Activated CD4-positive, alpha-beta T cell treated with anti-CD3 and anti-CD28 coated beads for 24 hours (primary cell): ENCODE measurements around the gene IFTAP.
"Not testable (repeated sequence)": the region's sequence is repeated elsewhere in the genome, so short reads cannot be mapped to it uniquely, and the experiment has no call there.

ENCODE experiments used
- DNase-seq, 2 donors: peaks; one replicate each; pipeline ENCODE4 v3.0.0-alpha.2; 2020; ENCODE audit warnings: low read depth in 2 of 2

Gene IFTAP

GRCh38 chr11:36638556-36638955 lies 44.3 kb downstream of the IFTAP start:
- DNase-seq: no peak

- no peak for DNase-seq
These were observed 63.4 kb downstream of the IFTAP start for GRCh38 chr11:36657610-36658267.

GRCh38 chr11:36661359-36661758 lies 67.1 kb downstream of the IFTAP start:
- DNase-seq: not testable (repeated sequence)

- peak in 1 of 2 donors; percentile 6 for DNase-seq
These were observed 78.6 kb downstream of the IFTAP start for GRCh38 chr11:36672815-36673450.

- DNase-seq: not testable (repeated sequence)
These were observed 85.2 kb downstream of the IFTAP start for GRCh38 chr11:36679547-36679946.

- no peak for DNase-seq
These were observed 89.5 kb downstream of the IFTAP start for GRCh38 chr11:36683818-36684217.

- DNase-seq: peak in 1 of 2 donors; percentile 1
These were observed 90.8 kb downstream of the IFTAP start for GRCh38 chr11:36684840-36685801.

- DNase-seq: no peak
These were observed 93.8 kb downstream of the IFTAP start for GRCh38 chr11:36688132-36688531.

- no peak for DNase-seq
These were observed 94.4 kb downstream of the IFTAP start for GRCh38 chr11:36688571-36689291.

- no peak for DNase-seq
These were observed 95.1 kb downstream of the IFTAP start for GRCh38 chr11:36689442-36689841.

GRCh38 chr11:36692704-36693103 lies 98.4 kb downstream of the IFTAP start:
- no peak for DNase-seq

GRCh38 chr11:36693139-36693843 lies 99.0 kb downstream of the IFTAP start:
- DNase-seq: no peak

GRCh38 chr11:36695111-36695510 lies 100.8 kb downstream of the IFTAP start:
- no peak for DNase-seq

- no peak for DNase-seq
These were observed 101.3 kb downstream of the IFTAP start for GRCh38 chr11:36695571-36695970.

GRCh38 chr11:36696550-36696949 lies 102.2 kb downstream of the IFTAP start:
- DNase-seq: no peak

GRCh38 chr11:36699271-36699670 lies 105.0 kb downstream of the IFTAP start:
- no peak for DNase-seq

- no peak for DNase-seq
These were observed 105.9 kb downstream of the IFTAP start for GRCh38 chr11:36700246-36700645.

- DNase-seq: no peak
These were observed 108.2 kb downstream of the IFTAP start for GRCh38 chr11:36702330-36703054.

- DNase-seq: no peak
These were observed 108.7 kb downstream of the IFTAP start for GRCh38 chr11:36703055-36703404.
